ENCODE measurements around the gene SIX3.

Gene SIX3

GRCh38 chr2:44944952-44945612 lies 3.6 kb downstream of the SIX3 start:
- no peak for TF ChIP-seq CTCF (IDR thresholded peaks at IDR 0.05; ENCODE audit: extremely low read depth, insufficient read depth, missing control alignments)
- in situ Hi-C loops (cut with MboI; ENCODE audit: low pct_unique_long_range_greater_than_20kb, low sequenced_read_pairs, unreplicated experiment): loop anchor here (25.0 kb wide), 1 partner anchor 858 kb away; no protein-coding TSS in a partner anchor
- no peak for DNase-seq (ENCODE audit: low spot score)

GRCh38 chr2:44945676-44946371 lies 4.3 kb downstream of the SIX3 start:
- in situ Hi-C loops (cut with MboI; ENCODE audit: low pct_unique_long_range_greater_than_20kb, low sequenced_read_pairs, unreplicated experiment): loop anchor here (25.0 kb wide), 1 partner anchor 859 kb away; no protein-coding TSS in a partner anchor
- TF ChIP-seq CTCF (IDR thresholded peaks at IDR 0.05; ENCODE audit: extremely low read depth, insufficient read depth, missing control alignments): no peak
- DNase-seq (ENCODE audit: low spot score): no peak

- in situ Hi-C loops (cut with MboI; ENCODE audit: low pct_unique_long_range_greater_than_20kb, low sequenced_read_pairs, unreplicated experiment): loop anchor here (25.0 kb wide), 1 partner anchor 859 kb away; no protein-coding TSS in a partner anchor
- no peak for DNase-seq (ENCODE audit: low spot score)
- TF ChIP-seq CTCF (IDR thresholded peaks at IDR 0.05; ENCODE audit: extremely low read depth, insufficient read depth, missing control alignments): no peak
These were observed 5.0 kb downstream of the SIX3 start for GRCh38 chr2:44946372-44947027.

- no peak for TF ChIP-seq CTCF (IDR thresholded peaks at IDR 0.05; ENCODE audit: extremely low read depth, insufficient read depth, missing control alignments)
- in situ Hi-C loops (cut with MboI; ENCODE audit: low pct_unique_long_range_greater_than_20kb, low sequenced_read_pairs, unreplicated experiment): loop anchor here (25.0 kb wide), 1 partner anchor 860 kb away; no protein-coding TSS in a partner anchor
- no peak for DNase-seq (ENCODE audit: low spot score)
These were observed 5.5 kb downstream of the SIX3 start for GRCh38 chr2:44947028-44947375.

GRCh38 chr2:44948565-44949328 lies 7.2 kb downstream of the SIX3 start:
- no peak for DNase-seq (ENCODE audit: low spot score)
- TF ChIP-seq CTCF (IDR thresholded peaks at IDR 0.05; ENCODE audit: extremely low read depth, insufficient read depth, missing control alignments): no peak
- in situ Hi-C loops (cut with MboI; ENCODE audit: low pct_unique_long_range_greater_than_20kb, low sequenced_read_pairs, unreplicated experiment): loop anchor here (25.0 kb wide), 1 partner anchor 861 kb away; no protein-coding TSS in a partner anchor
